BE2C (cell line): ENCODE data around the gene PNMA1.
A peak's percentile ranks its signal among the peaks of the same experiment; 100 is the strongest.

ENCODE experiments used
- DNase-seq: peaks from one replicate; pipeline ENCODE4 v3.0.0-alpha.2; 2020
- H3K27me3 ChIP-seq: fragments of 250-450 bp; sonication (Bioruptor Pico); 2 replicates; pipeline ENCODE4 v1.5.1; 2020; ENCODE audit warnings: mild to moderate bottlenecking
- H3K36me3 ChIP-seq: fragments of 250-450 bp; sonication (Bioruptor Pico); 2 replicates; pipeline ENCODE4 v1.5.1; 2020; ENCODE audit warnings: mild to moderate bottlenecking
- H3K4me1 ChIP-seq: fragments of 250-450 bp; sonication (Bioruptor Pico); 2 replicates; pipeline ENCODE4 v1.5.1; 2020
- H3K4me3 ChIP-seq: 2 replicates; pipeline ENCODE4 v1.5.1; 2011; ENCODE audit warnings: low read depth, low read length
- H3K9me3 ChIP-seq: fragments of 250-450 bp; sonication (Bioruptor Pico); 2 replicates; pipeline ENCODE4 v1.5.1; 2020
- TF ChIP-seq, protein P1 (sequence below): IDR thresholded peaks from 2 replicates; pipeline ENCODE4 v1.5.1; 2012; ENCODE audit warnings: mild to moderate bottlenecking, low read depth, low read length

Gene PNMA1

DNA sequence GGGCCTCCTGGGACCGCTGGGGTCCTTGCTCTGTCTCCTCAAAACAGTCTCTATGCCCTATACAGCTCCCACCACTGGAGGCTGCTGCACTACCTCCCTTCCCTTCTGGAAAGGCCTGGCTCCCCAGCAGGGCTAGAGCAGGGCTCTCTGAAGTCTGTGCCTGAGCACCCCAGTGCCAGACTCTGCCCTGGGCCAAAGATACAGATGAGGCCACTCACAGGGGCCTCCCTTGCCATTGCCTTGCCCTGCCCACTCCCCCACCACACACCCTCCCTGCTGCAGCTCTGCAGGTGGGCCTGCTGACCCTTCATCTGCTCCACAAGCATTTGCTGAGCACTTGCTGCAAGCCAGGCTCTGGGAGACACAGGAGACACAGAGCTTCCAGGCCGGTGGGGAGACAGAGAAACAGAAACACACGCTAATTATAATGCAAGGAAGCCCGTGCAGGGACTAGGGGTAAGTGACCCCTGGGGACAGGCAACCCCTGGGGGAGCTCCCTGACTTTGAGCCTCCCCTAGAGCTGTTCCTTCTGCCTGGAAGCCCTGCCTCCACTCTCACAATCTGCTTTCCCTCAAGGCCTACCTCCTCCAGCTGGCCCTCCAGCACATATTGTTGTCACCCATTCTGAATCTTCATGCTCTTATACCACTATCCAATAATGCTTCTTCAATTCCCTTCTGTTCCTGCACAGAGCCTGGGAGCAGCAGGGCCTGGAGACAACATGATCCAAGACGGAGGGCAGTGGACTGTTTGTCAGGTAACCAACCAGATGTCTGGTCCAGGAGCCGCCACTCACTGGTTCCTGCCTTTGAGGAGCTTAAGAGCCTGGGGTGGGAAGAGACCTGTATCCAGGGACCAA, 32.6 kb upstream of the PNMA1 start:
- Histone ChIP-seq H3K4me3 (no peak overlapping the region), H3K36me3 (0 out of 2 replicates have a peak, but pooled peaks cover 2% of the 10 kb centered on the region), H3K9me3 (no peaks in the 10 kb centered on the region), H3K27me3 (no peaks in the 10 kb centered on the region), H3K4me1 (peaks cover 54% of the 10 kb centered on the region)
- peak; percentile 53 for DNase-seq
- TF ChIP-seq, protein P1, sequence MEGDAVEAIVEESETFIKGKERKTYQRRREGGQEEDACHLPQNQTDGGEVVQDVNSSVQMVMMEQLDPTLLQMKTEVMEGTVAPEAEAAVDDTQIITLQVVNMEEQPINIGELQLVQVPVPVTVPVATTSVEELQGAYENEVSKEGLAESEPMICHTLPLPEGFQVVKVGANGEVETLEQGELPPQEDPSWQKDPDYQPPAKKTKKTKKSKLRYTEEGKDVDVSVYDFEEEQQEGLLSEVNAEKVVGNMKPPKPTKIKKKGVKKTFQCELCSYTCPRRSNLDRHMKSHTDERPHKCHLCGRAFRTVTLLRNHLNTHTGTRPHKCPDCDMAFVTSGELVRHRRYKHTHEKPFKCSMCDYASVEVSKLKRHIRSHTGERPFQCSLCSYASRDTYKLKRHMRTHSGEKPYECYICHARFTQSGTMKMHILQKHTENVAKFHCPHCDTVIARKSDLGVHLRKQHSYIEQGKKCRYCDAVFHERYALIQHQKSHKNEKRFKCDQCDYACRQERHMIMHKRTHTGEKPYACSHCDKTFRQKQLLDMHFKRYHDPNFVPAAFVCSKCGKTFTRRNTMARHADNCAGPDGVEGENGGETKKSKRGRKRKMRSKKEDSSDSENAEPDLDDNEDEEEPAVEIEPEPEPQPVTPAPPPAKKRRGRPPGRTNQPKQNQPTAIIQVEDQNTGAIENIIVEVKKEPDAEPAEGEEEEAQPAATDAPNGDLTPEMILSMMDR: peak; percentile 51

DNA sequence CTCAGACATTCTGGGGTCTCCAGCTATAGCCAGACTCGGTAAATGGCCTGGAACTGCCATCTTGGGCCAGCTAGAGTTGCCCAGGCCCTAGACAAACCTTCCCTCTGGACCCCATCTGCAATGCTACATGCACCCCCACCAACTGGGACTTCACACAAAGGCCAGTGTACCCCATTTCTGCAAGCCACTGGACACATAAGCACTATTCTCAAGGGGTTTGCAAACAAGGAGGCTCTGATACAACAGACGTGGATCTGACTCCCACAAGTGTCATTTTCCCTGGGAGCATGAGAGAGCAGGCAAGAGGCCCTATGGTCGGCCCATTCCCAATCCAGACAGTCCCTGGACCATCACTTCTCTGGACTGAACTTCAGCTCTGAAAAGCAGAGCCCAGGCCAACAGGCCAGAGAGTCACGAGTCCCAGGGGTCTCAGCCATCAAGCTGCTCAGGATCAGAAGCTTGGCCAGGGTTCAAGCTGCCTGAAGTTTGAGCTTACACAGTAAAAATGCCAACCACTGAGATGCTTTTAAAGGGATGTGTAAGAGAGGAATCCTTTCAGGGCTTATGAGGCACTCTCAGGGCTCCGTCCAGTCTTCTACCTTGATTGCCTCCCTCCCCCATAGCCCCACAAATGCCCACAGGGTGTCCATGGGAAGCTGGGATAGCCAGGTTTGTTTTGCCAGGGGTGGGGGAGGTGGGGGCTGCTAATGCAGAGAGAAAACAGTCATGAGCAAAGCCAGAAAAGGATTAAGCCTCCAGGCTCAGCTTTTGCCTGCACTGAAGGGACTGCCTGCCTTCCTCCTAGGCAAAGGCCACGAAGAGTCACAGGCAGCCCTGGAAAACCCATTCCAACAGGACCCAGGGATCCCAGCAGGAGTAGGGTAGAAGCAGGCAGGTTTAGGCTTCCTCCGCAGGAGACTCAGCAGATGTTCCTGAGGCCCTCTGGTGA, 31.7 kb upstream of the PNMA1 start:
- H3K36me3 ChIP-seq: 0 out of 2 replicates have a peak, but pooled peaks cover 2% of the 10 kb centered on the region
- no peaks in the 10 kb centered on the region for H3K27me3 ChIP-seq
- H3K9me3 ChIP-seq: no peaks in the 10 kb centered on the region
- no peak overlapping the region for H3K4me3 ChIP-seq
- H3K4me1 ChIP-seq: peaks cover 63% of the 10 kb centered on the region
- TF ChIP-seq, protein P1: no peak
- DNase-seq: no peak

DNA sequence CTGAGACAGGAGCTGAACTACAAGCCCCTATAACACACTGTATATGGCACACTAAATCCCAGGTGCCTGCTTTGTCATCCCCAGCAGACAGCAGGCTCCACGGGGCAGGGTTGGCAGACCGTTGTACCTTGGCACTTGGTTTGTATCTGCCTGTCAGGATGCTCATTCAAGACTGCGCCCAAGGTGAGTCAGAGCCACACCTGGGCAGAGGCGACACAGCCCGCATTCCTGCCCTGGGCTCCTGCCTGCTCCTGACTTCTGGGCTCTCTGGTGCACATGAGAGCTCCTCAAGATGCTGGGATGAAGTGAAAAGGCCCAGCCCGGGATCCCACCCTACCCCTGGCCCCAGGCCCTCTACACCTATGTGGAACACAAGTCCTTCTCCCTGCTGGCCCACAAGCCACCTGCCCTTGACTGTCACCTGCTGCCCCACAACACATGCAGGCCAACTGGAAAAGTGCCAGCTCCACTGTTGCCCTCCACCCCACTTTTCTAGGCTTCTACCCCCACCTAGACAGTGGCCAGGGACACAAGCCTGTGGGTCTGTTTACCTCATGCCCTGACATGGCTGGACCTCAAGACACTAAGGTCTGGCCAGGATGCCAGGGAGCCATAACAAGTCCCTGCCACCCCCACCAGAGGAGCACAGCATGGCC, 30.8 kb upstream of the PNMA1 start:
- DNase-seq: no peak
- Histone ChIP-seq H3K27me3 (no peaks in the 10 kb centered on the region), H3K4me1 (peaks cover 64% of the 10 kb centered on the region), H3K36me3 (0 out of 2 replicates have a peak, but pooled peaks cover 2% of the 10 kb centered on the region), H3K4me3 (no peak overlapping the region), H3K9me3 (no peaks in the 10 kb centered on the region)
- TF ChIP-seq, protein P1: no peak

DNA sequence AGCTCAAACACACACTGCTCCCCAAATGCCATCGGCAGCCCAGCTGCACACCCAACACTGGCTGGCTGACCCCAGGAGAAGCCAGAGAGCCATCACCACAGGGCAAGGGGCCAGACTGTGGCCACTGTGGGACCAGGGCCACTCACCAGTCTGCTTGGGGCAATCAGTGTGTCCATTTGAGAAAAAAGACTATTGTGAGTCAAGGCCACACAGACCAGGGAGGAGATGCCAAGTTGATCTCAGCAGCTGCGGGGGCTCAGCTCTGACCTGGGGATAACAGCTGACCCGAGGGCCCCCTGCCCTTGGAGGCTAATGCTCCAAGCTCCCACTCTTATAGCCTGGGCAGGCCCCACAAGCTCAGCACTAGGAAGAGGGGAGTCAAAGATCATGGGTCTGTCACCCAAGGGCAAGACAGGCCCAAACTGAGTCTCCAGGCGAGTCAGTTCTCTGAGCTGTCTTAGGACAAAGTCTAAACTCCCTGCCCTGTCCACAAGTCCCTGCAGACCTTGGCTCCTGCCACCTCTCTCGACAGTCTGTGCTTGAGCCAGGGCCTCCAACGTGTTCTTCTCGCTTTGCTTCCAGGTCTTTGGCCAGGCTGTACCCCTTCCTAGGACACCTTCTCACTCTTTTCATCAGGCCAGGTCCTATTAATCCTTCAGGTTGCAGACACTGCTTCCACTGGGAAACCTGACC, 30.1 kb upstream of the PNMA1 start:
- Histone ChIP-seq H3K4me3 (no peak overlapping the region), H3K4me1 (peaks cover 64% of the 10 kb centered on the region), H3K36me3 (peaks cover 8% of the 10 kb centered on the region), H3K27me3 (no peaks in the 10 kb centered on the region), H3K9me3 (no peaks in the 10 kb centered on the region)
- TF ChIP-seq, protein P1: no peak
- no peak for DNase-seq

DNA sequence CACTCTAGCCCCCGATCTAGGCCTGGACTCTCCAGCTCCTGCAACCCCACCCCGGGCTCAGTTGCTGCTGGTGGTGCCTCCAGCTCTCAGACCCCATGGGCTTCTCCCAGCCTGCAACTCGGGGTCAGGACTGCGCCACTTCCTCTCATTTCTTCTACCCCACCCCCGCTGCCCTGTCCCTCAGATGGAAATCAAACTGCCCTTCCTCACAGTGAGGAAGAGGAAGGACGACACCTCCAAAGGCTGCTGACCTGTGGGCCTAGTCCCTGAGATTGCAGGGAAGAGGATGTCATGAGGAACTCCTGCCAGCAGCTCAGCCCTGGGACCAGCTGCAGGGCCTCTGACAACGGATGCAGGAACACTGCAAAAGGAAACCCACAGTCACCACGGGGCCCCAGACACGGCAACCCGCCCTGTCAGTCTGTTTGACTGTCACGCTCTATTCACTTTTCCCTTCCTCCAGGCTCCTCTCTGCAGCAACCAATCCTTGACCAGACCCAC, 29.3 kb upstream of the PNMA1 start:
- Histone ChIP-seq H3K4me1 (peaks cover 64% of the 10 kb centered on the region), H3K27me3 (no peaks in the 10 kb centered on the region), H3K4me3 (no peak overlapping the region), H3K9me3 (no peaks in the 10 kb centered on the region), H3K36me3 (peaks cover 16% of the 10 kb centered on the region)
- TF ChIP-seq, protein P1: no peak
- DNase-seq: no peak
